Esophagus muscularis mucosa (tissue), 4 donors: Measurements from ENCODE around the gene ATP6V0E1.

ENCODE experiments used
- EP300 ChIP-seq: sonication (generic); formaldehyde crosslinking; IDR thresholded peaks from one replicate; pipeline ENCODE4 v1.6.1; 2017; ENCODE audit warnings: antibody characterized with exemption
- POLR2A ChIP-seq: fragments of 450-650 bp; IDR thresholded peaks from one replicate; pipeline ENCODE4 v1.6.1; 2017; ENCODE audit warnings: antibody characterized with exemption, moderate library complexity, mild to moderate bottlenecking, low read depth
- POLR2AphosphoS5 ChIP-seq, 2 donors: sonication (generic); formaldehyde crosslinking; IDR thresholded peaks; one replicate each; pipeline ENCODE4 v1.6.1; 2017; ENCODE audit warnings: antibody characterized with exemption in 2 of 2
- TF ChIP-seq, protein P1 (sequence below), 3 experiments: fragments of 200-600 bp in 2 of 3; fragments of 450-650 bp in 1 of 3; sonication (generic) in 2 of 3; IDR thresholded peaks; one replicate each; pipeline ENCODE4 v1.5.1; 2017 to 2019; ENCODE audit warnings: antibody characterized with exemption in 3 of 3, mild to moderate bottlenecking in 2 of 3, moderate library complexity in 1 of 3

DNA sequence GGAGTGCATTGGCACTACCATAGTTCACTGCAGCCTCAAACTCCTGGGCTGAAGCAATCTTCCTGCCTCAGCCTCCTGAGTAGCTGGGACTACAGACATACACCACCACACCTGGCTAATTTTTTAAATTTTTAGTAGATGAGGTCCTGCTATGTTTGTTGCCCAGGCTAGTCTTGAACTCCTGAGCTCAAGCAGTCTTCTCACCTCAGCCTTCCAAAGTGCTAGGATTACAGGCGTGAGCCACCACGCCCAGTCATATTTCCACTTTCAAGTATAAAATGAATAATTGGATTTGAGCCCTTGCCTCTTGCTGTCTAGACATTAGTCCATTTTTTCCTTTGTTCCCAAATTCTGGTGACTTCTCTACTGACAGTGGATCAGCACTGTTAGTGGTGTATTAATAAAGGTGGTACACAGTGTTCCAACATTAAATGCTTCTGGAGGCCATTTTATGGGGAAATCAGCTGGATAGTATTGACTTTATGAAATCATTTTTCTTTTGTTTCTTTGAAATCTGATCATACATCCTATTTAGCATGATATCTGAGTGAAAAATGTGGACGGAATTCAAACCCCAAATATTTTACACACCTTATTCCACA, 15.9 kb downstream of the ATP6V0E1 start:
- no peak for TF ChIP-seq POLR2A
- no peak for TF ChIP-seq EP300
- TF ChIP-seq, protein P1, sequence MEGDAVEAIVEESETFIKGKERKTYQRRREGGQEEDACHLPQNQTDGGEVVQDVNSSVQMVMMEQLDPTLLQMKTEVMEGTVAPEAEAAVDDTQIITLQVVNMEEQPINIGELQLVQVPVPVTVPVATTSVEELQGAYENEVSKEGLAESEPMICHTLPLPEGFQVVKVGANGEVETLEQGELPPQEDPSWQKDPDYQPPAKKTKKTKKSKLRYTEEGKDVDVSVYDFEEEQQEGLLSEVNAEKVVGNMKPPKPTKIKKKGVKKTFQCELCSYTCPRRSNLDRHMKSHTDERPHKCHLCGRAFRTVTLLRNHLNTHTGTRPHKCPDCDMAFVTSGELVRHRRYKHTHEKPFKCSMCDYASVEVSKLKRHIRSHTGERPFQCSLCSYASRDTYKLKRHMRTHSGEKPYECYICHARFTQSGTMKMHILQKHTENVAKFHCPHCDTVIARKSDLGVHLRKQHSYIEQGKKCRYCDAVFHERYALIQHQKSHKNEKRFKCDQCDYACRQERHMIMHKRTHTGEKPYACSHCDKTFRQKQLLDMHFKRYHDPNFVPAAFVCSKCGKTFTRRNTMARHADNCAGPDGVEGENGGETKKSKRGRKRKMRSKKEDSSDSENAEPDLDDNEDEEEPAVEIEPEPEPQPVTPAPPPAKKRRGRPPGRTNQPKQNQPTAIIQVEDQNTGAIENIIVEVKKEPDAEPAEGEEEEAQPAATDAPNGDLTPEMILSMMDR (IDR thresholded peaks at IDR 0.05) = no peak
- TF ChIP-seq POLR2AphosphoS5 (IDR thresholded peaks at IDR 0.05) = peak in 1 of 2 donors; percentile 10
